Stimulated activated CD8-positive, alpha-beta memory T cell treated with anti-CD3 and anti-CD28 coated beads, Interleukin-4, amount 100 ng/mL, for 1 hour (primary cell): ENCODE measurements around the gene CD96.
"Not testable (repeated sequence)": the region's sequence is repeated elsewhere in the genome, so short reads cannot be mapped to it uniquely, and the experiment has no call there.

Experiments
- DNase-seq, 2 donors: peaks; one replicate each; pipeline ENCODE4 v3.0.0-alpha.2; 2020; ENCODE audit warnings: low read depth in 2 of 2, low spot score in 1 of 2

The CD96 gene

GRCh38 chr3:111541911-111542483 is at the start of gene CD96:
CD96 (plus strand) TSS chr3:111542197; CDS start chr3:111542249, 52 bp downstream.
- DNase-seq = peak in 1 of 2 donors; percentile 41

GRCh38 chr3:111493276-111493675 is 48.7 kb upstream of the CD96 start:
- no peak for DNase-seq

GRCh38 chr3:111496894-111497559 is 45.0 kb upstream of the CD96 start:
- no peak for DNase-seq

GRCh38 chr3:111498022-111498421 is 44.0 kb upstream of the CD96 start:
- no peak for DNase-seq

- no peak for DNase-seq
Observed at GRCh38 chr3:111506435-111506834, 35.6 kb upstream of the CD96 start.

- DNase-seq = no peak
Observed at GRCh38 chr3:111509308-111509707, 32.7 kb upstream of the CD96 start.

GRCh38 chr3:111517801-111518200 is 24.2 kb upstream of the CD96 start:
- no peak for DNase-seq

GRCh38 chr3:111519178-111519855 is 22.7 kb upstream of the CD96 start:
- no peak for DNase-seq

GRCh38 chr3:111521891-111522290 is 20.1 kb upstream of the CD96 start:
- no peak for DNase-seq

- not testable (repeated sequence) for DNase-seq
Observed at GRCh38 chr3:111524486-111524885, 17.5 kb upstream of the CD96 start.

- no peak for DNase-seq
Observed at GRCh38 chr3:111531446-111531845, 10.6 kb upstream of the CD96 start.

GRCh38 chr3:111534701-111535100 is 7.3 kb upstream of the CD96 start:
- no peak for DNase-seq

- DNase-seq = no peak
Observed at GRCh38 chr3:111538111-111538510, 3.9 kb upstream of the CD96 start.

GRCh38 chr3:111538681-111539083 is 3.3 kb upstream of the CD96 start:
- no peak for DNase-seq

GRCh38 chr3:111539351-111540331 is 2.4 kb upstream of the CD96 start:
- peak in 1 of 2 donors; percentile 54 for DNase-seq

- no peak for DNase-seq
Observed at GRCh38 chr3:111541391-111541790, 606 bp upstream of the CD96 start.

- DNase-seq = no peak
Observed at GRCh38 chr3:111542611-111543300, 759 bp downstream of the CD96 start.

GRCh38 chr3:111545349-111545748 is 3.4 kb downstream of the CD96 start:
- DNase-seq = no peak

GRCh38 chr3:111547631-111548030 is 5.6 kb downstream of the CD96 start:
- no peak for DNase-seq

- DNase-seq = no peak
Observed at GRCh38 chr3:111548092-111548491, 6.1 kb downstream of the CD96 start.

- DNase-seq = no peak
Observed at GRCh38 chr3:111548756-111549155, 6.8 kb downstream of the CD96 start.
